OCI-LY3 (cell line): ENCODE measurements around the gene MTHFSD.

ENCODE experiments used
- EZH2phosphoT487 ChIP-seq: fragments of 200-600 bp; shearing (Covaris generic); IDR thresholded peaks from 2 replicates; pipeline ENCODE4 v1.6.1; 2018; ENCODE audit warnings: antibody characterized with exemption, mixed run types, low read depth
- TF ChIP-seq, protein P1 (sequence below): fragments of 200-600, 300-600 bp; sonication (generic); IDR thresholded peaks from 2 replicates; pipeline ENCODE4 v1.5.1; 2014; ENCODE audit warnings: antibody characterized with exemption, low read length, low read depth

DNA sequence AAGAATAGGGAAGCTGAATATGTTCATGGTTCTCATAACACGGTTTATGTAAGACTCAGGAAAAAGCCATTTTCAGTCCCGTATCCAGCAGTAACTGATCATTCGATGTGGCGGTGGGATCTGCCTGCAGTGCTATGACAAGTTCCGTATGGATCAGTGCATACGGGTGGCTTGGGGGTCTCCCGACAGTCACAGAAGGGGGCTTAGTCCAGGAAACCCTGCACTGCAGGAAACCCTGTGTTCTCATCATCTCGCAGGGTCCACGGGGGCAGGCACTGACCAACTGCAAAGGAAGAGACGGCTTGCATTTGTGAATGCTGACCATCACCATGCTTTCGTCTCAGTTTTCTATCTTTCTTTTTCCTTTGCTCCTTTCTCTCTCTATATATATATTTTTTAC lies 7.7 kb downstream of the MTHFSD start:
- TF ChIP-seq, protein P1, sequence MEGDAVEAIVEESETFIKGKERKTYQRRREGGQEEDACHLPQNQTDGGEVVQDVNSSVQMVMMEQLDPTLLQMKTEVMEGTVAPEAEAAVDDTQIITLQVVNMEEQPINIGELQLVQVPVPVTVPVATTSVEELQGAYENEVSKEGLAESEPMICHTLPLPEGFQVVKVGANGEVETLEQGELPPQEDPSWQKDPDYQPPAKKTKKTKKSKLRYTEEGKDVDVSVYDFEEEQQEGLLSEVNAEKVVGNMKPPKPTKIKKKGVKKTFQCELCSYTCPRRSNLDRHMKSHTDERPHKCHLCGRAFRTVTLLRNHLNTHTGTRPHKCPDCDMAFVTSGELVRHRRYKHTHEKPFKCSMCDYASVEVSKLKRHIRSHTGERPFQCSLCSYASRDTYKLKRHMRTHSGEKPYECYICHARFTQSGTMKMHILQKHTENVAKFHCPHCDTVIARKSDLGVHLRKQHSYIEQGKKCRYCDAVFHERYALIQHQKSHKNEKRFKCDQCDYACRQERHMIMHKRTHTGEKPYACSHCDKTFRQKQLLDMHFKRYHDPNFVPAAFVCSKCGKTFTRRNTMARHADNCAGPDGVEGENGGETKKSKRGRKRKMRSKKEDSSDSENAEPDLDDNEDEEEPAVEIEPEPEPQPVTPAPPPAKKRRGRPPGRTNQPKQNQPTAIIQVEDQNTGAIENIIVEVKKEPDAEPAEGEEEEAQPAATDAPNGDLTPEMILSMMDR, result no peak
- TF ChIP-seq EZH2phosphoT487, result no peak
